GM13977 (cell line): ENCODE results near the gene CHKA.
A peak's percentile ranks its signal among the peaks of the same experiment; 100 is the strongest.

Experiments
- DNase-seq: peaks from one replicate; pipeline ENCODE4 v3.0.0; 2012; ENCODE audit warnings: low spot score
- CTCF ChIP-seq: IDR thresholded peaks from 2 replicates; pipeline ENCODE4 v1.5.1; 2012; ENCODE audit warnings: mild to moderate bottlenecking, control low read depth; ENCODE audit not compliant: insufficient read depth; ENCODE audit errors: extremely low read depth, missing control alignments
- in situ Hi-C: fragments of 300-500 bp; cut with MboI; formaldehyde crosslinking; loops from one replicate; pipeline ENCODE4 v1.12.0; 2022; ENCODE audit warnings: low sequenced_read_pairs, low pct_unique_long_range_greater_than_20kb, mixed read lengths, inconsistent platforms; ENCODE audit not compliant: unreplicated experiment

The CHKA gene

GRCh38 chr11:68010090-68011041 is 110.8 kb downstream of the CHKA start, which contains the start of gene ALDH3B1:
TSS of gene ALDH3B1 (plus strand) at chr11:68010327. CDS start at chr11:68015298, 4,971 bp downstream.
- in situ Hi-C loops, result no loop called here
- DNase-seq, result no peak
- TF ChIP-seq CTCF, result no peak

GRCh38 chr11:68009391-68010089 is 111.6 kb downstream of the CHKA start:
- in situ Hi-C loops, result no loop called here

DNA sequence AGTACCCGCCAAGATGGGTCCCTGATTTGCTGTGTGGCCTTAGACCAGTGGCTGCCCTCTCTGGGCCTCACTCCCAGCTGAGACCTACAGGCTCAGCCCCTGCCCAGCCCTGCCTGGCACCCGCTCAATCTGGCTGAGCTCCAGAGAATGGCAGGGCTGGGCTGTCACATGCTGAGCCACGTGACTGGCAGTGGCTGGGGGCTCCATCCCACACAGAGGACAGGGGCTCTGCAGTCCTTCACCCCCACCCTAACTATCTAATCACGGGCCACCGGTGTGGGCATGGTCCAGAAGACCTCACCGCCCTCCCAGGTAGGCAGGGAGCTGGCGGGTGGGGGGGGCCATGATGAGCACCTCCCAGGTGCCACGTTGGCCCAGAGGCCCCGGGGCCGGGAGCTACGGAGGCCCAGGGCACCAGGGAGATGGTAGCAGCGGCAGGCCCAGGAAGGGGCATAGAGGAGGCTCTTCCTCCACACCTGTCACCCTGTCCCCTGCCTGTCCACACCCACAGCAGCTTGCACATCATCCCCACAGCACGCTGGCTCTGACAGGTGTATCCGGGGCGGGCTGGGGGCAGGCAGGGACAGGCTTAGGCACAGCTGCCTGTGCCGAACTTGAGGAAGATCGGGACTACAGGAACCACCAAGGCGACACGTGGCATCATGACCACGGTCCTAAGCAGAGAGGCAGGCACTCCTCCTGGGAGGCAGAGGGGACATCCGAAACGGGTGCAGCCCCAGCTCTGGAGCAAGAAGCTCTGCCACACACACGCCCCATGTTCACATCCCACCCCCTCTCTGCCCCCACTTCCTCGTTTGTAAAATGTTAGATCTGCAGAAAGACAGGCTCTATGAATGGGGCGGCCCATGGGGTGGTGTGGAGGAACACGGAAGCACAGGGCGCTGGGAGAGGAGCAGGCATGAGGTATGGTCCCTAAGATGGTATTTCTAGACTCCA is 112.5 kb downstream of the CHKA start:
- DNase-seq, result no peak
- in situ Hi-C loops, result no loop called here
- TF ChIP-seq CTCF, result no peak

More at GRCh38 chr11:68009391-68010089, 111.6 kb downstream of the CHKA start:
- no peak for DNase-seq
- TF ChIP-seq CTCF, result peak; percentile 51

- TF ChIP-seq CTCF, result no peak
- no peak for DNase-seq
- in situ Hi-C loops, result no loop called here
Measured at GRCh38 chr11:68007498-68008380, 113.4 kb downstream of the CHKA start.

- TF ChIP-seq CTCF, result no peak
- in situ Hi-C loops, result no loop called here
- no peak for DNase-seq
Measured at GRCh38 chr11:68006606-68007166, 114.5 kb downstream of the CHKA start.
